ENCODE data around the gene MRTO4. TPM values are rescaled to one million over a fixed set of nuclear protein-coding genes. Genes with fewer than 3 reads are reported as not detected.

The MRTO4 gene
- total and polyA plus RNA-seq, 12 donors: 16.6 to 64.0 (median 29.8) TPM

GRCh38 chr1:19204446-19205266 is 46.9 kb upstream of the MRTO4 start:
- peaks cover 35 to 70% of the 10 kb centered on the region in 2 donors for H3K4me1 ChIP-seq (replicated peaks in 1 of 2)
- no peak overlapping the region for H3K4me3 ChIP-seq
- H3K36me3 ChIP-seq (replicated peaks in 1 of 2): no peaks in the 10 kb centered on the region
- DNase-seq: no peak
- H3K27me3 ChIP-seq: no peaks in the 10 kb centered on the region
- H3K27ac ChIP-seq: peak overlapping the region in 2 of 5 donors; percentile 26 to 35
- 83 to 87% (median 85%) methylated on average over 6 of the region's 6 CpGs for WGBS, 4 donors
- intact Hi-C loops (cut with DNase I): no loop called here
- no peak for TF ChIP-seq POLR2A (IDR thresholded peaks at IDR 0.05)
- TF ChIP-seq CTCF (IDR thresholded peaks at IDR 0.05): no peak
- no peaks in the 10 kb centered on the region for H3K9me3 ChIP-seq (replicated peaks in 1 of 3)

DNA sequence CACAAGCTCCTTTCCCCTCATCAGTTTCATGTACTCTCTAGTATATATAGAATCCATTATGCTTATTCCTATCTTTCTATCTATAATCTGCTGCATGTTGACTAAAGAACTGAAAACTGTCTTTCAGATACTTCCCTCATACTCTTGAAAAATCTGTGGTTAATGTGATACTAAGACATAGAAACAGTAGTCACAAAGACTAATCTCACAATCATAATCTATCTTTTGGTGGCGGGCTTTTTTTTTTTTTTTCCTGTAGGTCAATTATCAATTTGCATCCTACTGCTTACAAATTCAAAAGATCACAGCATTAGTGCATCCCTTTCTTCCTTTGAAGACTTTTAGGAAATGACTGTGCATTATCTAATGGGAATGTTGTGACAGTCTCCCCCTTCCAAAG is 46.2 kb upstream of the MRTO4 start:
- H3K4me3 ChIP-seq: no peak overlapping the region
- H3K4me1 ChIP-seq (replicated peaks in 1 of 2): peaks cover 35 to 70% of the 10 kb centered on the region in 2 donors
- no peak overlapping the region for H3K27ac ChIP-seq
- 85 to 94% (median 90%) methylated on average over 1 of the region's 1 CpG for WGBS, 4 donors
- DNase-seq: no peak
- no peaks in the 10 kb centered on the region for H3K9me3 ChIP-seq (replicated peaks in 1 of 3)
- no peaks in the 10 kb centered on the region for H3K27me3 ChIP-seq
- intact Hi-C loops (cut with DNase I): no loop called here
- H3K36me3 ChIP-seq (replicated peaks in 1 of 2): no peaks in the 10 kb centered on the region
- no peak for TF ChIP-seq CTCF (IDR thresholded peaks at IDR 0.05)
- no peak for TF ChIP-seq POLR2A (IDR thresholded peaks at IDR 0.05)

GRCh38 chr1:19205845-19206244 is 45.8 kb upstream of the MRTO4 start:
- TF ChIP-seq CTCF (IDR thresholded peaks at IDR 0.05): no peak
- no peak for TF ChIP-seq POLR2A (IDR thresholded peaks at IDR 0.05)
- intact Hi-C loops (cut with DNase I): no loop called here
- 59 to 73% (median 64%) methylated on average over 5 of the region's 5 CpGs for WGBS, 4 donors
- DNase-seq: no peak
- Histone ChIP-seq H3K27ac (no peak overlapping the region), H3K4me1 (replicated peaks in 1 of 2) (peaks cover 38 to 72% of the 10 kb centered on the region in 2 donors), H3K27me3 (no peaks in the 10 kb centered on the region), H3K9me3 (replicated peaks in 1 of 3) (no peaks in the 10 kb centered on the region), H3K36me3 (replicated peaks in 1 of 2) (no peaks in the 10 kb centered on the region), H3K4me3 (no peak overlapping the region)

DNA sequence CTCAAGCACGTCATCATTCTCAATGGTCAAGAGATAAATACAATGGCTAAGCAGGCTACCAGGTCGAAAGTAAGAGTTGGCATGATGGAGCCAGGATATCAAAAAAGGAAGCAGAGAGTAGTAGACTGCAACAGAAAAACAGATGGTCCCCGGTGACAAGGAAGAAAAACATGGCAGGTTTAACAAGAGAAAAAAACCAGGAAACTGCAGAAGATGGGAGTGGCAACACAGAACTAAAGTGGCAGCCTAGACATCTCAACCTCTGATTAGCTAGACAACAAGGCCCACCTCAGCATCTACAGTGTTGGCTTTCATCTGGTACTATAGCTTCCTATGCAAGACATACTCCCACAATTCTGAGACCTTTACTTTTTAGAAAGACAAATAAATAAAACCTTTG is 44.7 kb upstream of the MRTO4 start:
- Histone ChIP-seq H3K27me3 (no peaks in the 10 kb centered on the region), H3K27ac (no peak overlapping the region), H3K36me3 (replicated peaks in 1 of 2) (no peaks in the 10 kb centered on the region), H3K4me1 (replicated peaks in 1 of 2) (peaks cover 37 to 77% of the 10 kb centered on the region in 2 donors), H3K9me3 (replicated peaks in 1 of 3) (no peaks in the 10 kb centered on the region), H3K4me3 (no peak overlapping the region)
- TF ChIP-seq CTCF (IDR thresholded peaks at IDR 0.05) (no peak), POLR2A (IDR thresholded peaks at IDR 0.05) (no peak)
- intact Hi-C loops (cut with DNase I): no loop called here
- DNase-seq: no peak
- WGBS, 4 donors: 74 to 85% (median 80%) methylated on average over 3 of the region's 3 CpGs
